ENCODE results near the gene GTPBP6. TPM values are rescaled to one million over a fixed set of nuclear protein-coding genes. Genes with fewer than 3 reads are reported as not detected.
A peak's percentile ranks its signal among the peaks of the same experiment; 100 is the strongest.

The GTPBP6 gene
- polyA plus RNA-seq, 1 of the 3 experiments (the other 2 are of a cell fraction), result 47.3 TPM

DNA sequence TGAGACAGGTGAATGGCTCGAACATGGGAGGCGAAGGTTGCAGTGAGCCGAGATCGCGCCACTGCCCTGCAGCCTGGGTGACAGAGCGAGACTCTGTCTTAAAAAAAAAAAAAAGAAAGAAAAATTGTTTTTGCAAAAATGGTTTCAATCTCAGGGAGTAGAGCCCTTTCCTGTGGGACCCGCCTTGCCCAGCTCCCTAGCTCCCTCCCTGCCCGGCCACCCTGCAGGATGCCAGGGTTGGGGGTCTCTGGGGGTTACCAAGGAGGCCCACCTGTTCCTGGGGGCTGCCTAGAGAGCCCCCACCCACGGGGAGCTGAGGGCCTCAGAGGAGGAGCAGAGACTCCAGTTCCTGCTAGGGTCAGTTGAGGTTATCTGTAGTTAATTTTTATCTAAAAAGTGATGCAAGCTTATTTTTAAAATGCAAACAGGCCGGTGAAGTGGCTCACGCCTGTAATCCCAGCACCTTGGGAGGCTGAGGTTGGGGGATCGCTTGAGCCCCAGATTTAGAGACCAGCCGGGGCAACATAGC lies 56.2 kb downstream of the GTPBP6 start:
- no peak for TF ChIP-seq EZH2phosphoT487 (IDR thresholded peaks at IDR 0.05; ENCODE audit: borderline replicate concordance, low read depth)
- no peak for TF ChIP-seq TEAD4 (IDR thresholded peaks at IDR 0.05; ENCODE audit: borderline replicate concordance, insufficient read depth)
- TF ChIP-seq, protein P1, sequence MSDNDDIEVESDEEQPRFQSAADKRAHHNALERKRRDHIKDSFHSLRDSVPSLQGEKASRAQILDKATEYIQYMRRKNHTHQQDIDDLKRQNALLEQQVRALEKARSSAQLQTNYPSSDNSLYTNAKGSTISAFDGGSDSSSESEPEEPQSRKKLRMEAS (IDR thresholded peaks at IDR 0.05; ENCODE audit: low read depth), result no peak
- DNase-seq, result no peak
- H3K4me1 ChIP-seq (ENCODE audit: control insufficient read depth in 1 of 2, insufficient read depth in 2 of 2, low read depth in 1 of 2, low read length in 1 of 2), result no peaks in the 10 kb centered on the region
- H3F3A ChIP-seq (replicated peaks; ENCODE audit: insufficient read depth), result no peaks in the 10 kb centered on the region
- no peaks in the 10 kb centered on the region for H3K9me2 ChIP-seq
- H3K27ac ChIP-seq (ENCODE audit: low read depth in 2 of 2, low read length in 1 of 2), result no peak overlapping the region
- no peaks in the 10 kb centered on the region for H4K20me1 ChIP-seq (ENCODE audit: insufficient read depth)
- 64% methylated on average over 13 of the region's 13 CpGs for WGBS (ENCODE audit: low lambda C conversion rate)
- no peak overlapping the region for H3K4me3 ChIP-seq (ENCODE audit: low read depth in 2 of 2, low read length in 1 of 2)
- H3K79me2 ChIP-seq (ENCODE audit: insufficient read depth), result no peaks in the 10 kb centered on the region
- no peaks in the 10 kb centered on the region for H3K9me3 ChIP-seq
- no peak overlapping the region for H3K4me2 ChIP-seq
- no peak overlapping the region for H3K9ac ChIP-seq
- CTCF ChIA-PET, result no interaction called here
- H2AFZ ChIP-seq (ENCODE audit: low read depth), result no peak overlapping the region
- no peaks in the 10 kb centered on the region for H3K27me3 ChIP-seq (ENCODE audit: insufficient read depth)
- no peaks in the 10 kb centered on the region for H3K36me3 ChIP-seq (replicated peaks in 1 of 2; ENCODE audit: control insufficient read depth in 1 of 2, insufficient read depth in 2 of 2, low read length in 1 of 2)
- POLR2A ChIA-PET, result no interaction called here

DNA sequence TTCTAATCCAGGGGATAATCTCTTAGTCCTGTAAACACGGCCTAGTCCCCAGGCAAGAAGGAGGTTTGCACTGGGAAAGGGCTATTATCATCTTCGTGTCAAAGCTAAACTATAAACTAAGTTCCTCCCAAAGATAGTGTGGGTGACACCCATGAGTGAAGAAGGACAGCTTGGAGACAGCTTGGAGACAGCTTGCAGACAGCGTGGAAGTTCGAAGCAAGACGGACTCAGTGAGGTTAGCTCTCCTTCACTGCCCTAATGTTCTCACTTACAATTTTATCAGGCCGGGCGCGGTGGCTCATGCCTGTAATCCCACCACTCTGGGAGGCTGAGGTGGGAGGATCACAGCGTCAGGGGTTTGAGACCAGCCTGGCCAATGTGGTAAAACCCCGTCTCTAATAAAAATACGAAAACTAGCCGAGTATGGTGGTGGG lies 56.7 kb downstream of the GTPBP6 start:
- no peak overlapping the region for H3K9ac ChIP-seq
- H3K4me2 ChIP-seq, result no peak overlapping the region
- H3K4me1 ChIP-seq (ENCODE audit: control insufficient read depth in 1 of 2, insufficient read depth in 2 of 2, low read depth in 1 of 2, low read length in 1 of 2), result no peaks in the 10 kb centered on the region
- H3K9me3 ChIP-seq, result no peaks in the 10 kb centered on the region
- H3K36me3 ChIP-seq (replicated peaks in 1 of 2; ENCODE audit: control insufficient read depth in 1 of 2, insufficient read depth in 2 of 2, low read length in 1 of 2), result no peaks in the 10 kb centered on the region
- H4K20me1 ChIP-seq (ENCODE audit: insufficient read depth), result no peaks in the 10 kb centered on the region
- no peak overlapping the region for H3K4me3 ChIP-seq (ENCODE audit: low read depth in 2 of 2, low read length in 1 of 2)
- WGBS (ENCODE audit: low lambda C conversion rate), result 79% methylated on average over 12 of the region's 12 CpGs
- H2AFZ ChIP-seq (ENCODE audit: low read depth), result 0 out of 2 replicates have a peak overlapping the region, but pooled peaks have one; percentile 41
- DNase-seq, result no peak
- no peaks in the 10 kb centered on the region for H3F3A ChIP-seq (replicated peaks; ENCODE audit: insufficient read depth)
- no peaks in the 10 kb centered on the region; the same call in 1 of the 2 replicates for H3K27me3 ChIP-seq (ENCODE audit: insufficient read depth)
- H3K79me2 ChIP-seq (ENCODE audit: insufficient read depth), result no peaks in the 10 kb centered on the region
- POLR2A ChIA-PET, result no interaction called here
- CTCF ChIA-PET, result no interaction called here
- no peaks in the 10 kb centered on the region for H3K9me2 ChIP-seq
- no peak overlapping the region for H3K27ac ChIP-seq (ENCODE audit: low read depth in 2 of 2, low read length in 1 of 2)
- no peak for TF ChIP-seq MEF2A (IDR thresholded peaks at IDR 0.05; ENCODE audit: borderline replicate concordance, low read depth)
- no peak for TF ChIP-seq ELF1 (IDR thresholded peaks at IDR 0.05)
- TF ChIP-seq, protein P2, sequence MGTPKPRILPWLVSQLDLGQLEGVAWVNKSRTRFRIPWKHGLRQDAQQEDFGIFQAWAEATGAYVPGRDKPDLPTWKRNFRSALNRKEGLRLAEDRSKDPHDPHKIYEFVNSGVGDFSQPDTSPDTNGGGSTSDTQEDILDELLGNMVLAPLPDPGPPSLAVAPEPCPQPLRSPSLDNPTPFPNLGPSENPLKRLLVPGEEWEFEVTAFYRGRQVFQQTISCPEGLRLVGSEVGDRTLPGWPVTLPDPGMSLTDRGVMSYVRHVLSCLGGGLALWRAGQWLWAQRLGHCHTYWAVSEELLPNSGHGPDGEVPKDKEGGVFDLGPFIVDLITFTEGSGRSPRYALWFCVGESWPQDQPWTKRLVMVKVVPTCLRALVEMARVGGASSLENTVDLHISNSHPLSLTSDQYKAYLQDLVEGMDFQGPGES (IDR thresholded peaks at IDR 0.05; ENCODE audit: low read depth, low read length), result no peak
- no peak for TF ChIP-seq FOXM1 (IDR thresholded peaks at IDR 0.05; ENCODE audit: low read depth)
- TF ChIP-seq, protein P3, sequence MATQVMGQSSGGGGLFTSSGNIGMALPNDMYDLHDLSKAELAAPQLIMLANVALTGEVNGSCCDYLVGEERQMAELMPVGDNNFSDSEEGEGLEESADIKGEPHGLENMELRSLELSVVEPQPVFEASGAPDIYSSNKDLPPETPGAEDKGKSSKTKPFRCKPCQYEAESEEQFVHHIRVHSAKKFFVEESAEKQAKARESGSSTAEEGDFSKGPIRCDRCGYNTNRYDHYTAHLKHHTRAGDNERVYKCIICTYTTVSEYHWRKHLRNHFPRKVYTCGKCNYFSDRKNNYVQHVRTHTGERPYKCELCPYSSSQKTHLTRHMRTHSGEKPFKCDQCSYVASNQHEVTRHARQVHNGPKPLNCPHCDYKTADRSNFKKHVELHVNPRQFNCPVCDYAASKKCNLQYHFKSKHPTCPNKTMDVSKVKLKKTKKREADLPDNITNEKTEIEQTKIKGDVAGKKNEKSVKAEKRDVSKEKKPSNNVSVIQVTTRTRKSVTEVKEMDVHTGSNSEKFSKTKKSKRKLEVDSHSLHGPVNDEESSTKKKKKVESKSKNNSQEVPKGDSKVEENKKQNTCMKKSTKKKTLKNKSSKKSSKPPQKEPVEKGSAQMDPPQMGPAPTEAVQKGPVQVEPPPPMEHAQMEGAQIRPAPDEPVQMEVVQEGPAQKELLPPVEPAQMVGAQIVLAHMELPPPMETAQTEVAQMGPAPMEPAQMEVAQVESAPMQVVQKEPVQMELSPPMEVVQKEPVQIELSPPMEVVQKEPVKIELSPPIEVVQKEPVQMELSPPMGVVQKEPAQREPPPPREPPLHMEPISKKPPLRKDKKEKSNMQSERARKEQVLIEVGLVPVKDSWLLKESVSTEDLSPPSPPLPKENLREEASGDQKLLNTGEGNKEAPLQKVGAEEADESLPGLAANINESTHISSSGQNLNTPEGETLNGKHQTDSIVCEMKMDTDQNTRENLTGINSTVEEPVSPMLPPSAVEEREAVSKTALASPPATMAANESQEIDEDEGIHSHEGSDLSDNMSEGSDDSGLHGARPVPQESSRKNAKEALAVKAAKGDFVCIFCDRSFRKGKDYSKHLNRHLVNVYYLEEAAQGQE (IDR thresholded peaks at IDR 0.05; ENCODE audit: low read depth, low read length), result no peak
